NB4 (cell line): ENCODE data around the gene ZBTB1.

Source experiments
- CTCF ChIP-seq: IDR thresholded peaks from one replicate; pipeline ENCODE4 v1.5.1; 2012; ENCODE audit warnings: low read depth, low read length
- MAX ChIP-seq: IDR thresholded peaks from 2 replicates; pipeline ENCODE4 v1.6.1; 2011; ENCODE audit warnings: low read depth, low read length
- POLR2A ChIP-seq: IDR thresholded peaks from 2 replicates; pipeline ENCODE4 v1.6.1; 2011; ENCODE audit warnings: mild to moderate bottlenecking; ENCODE audit not compliant: insufficient read length; ENCODE audit errors: extremely low read depth

- TF ChIP-seq CTCF (no peak), POLR2A (no peak), MAX (no peak)
Measured at GRCh38 chr14:64507376-64508156, 3.0 kb downstream of the ZBTB1 start.
